DMS 273 (cell line): ENCODE measurements around the gene VDR.

Experiments used
- DNase-seq: peaks from one replicate; lab custom pipeline; 2025; ENCODE audit not compliant: unreplicated experiment; lab: John Stamatoyannopoulos, UW

The VDR gene

DNA sequence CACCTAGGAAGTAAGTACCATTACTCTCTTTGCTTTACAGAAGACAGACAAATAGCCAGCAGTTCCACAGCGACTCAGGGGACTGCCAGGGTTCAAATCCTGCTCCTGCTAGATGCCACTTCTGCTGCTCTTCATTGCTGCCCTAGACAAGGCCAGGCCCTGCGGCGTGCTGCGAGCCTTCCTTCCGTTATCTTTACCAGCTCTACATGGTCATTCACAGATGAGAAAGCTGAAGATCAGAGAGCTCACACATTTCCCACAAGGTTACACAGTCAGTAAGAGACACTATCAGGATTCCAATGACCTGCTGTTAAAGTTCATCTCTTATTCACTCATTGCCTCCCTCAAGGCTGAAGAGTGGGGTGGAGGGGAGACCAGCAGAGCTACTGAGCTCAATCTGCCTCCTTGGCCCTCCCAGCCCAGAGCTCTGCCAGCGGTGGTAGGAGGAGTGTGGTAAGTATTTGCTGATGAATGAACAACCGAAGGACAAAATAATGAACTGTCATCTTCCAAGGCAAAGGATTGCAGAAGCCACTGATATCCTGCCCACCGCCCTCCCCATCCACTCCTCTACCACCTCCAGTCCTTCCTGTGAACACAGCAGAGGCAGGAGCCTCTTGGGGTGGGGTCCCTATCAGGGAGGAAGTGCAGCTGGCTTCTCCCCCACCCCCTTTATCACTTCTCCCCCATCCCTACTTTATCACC, 70.4 kb downstream of the VDR start:
- no peak for DNase-seq

DNA sequence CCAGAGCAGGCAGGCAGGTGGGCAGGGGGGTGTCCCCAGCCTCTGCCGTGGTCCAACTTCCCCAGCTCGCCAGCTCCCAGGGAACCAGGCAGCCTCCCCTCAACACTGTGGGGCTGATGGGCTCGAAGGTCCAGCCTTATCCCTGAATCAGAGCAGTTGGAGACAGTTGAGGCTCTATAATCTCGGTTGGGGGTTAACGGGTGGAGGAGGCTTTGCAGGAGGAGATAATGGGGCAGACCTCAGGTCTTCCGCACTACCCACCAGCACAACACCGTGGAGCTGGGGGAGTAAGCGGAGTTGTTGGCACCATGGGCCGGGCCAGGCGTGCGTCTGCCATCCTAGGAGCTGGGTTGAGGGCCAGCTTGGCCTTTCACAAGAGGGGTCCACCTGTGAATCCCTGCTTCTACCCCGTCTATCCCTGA, 71.2 kb downstream of the VDR start:
- DNase-seq: no peak

DNA sequence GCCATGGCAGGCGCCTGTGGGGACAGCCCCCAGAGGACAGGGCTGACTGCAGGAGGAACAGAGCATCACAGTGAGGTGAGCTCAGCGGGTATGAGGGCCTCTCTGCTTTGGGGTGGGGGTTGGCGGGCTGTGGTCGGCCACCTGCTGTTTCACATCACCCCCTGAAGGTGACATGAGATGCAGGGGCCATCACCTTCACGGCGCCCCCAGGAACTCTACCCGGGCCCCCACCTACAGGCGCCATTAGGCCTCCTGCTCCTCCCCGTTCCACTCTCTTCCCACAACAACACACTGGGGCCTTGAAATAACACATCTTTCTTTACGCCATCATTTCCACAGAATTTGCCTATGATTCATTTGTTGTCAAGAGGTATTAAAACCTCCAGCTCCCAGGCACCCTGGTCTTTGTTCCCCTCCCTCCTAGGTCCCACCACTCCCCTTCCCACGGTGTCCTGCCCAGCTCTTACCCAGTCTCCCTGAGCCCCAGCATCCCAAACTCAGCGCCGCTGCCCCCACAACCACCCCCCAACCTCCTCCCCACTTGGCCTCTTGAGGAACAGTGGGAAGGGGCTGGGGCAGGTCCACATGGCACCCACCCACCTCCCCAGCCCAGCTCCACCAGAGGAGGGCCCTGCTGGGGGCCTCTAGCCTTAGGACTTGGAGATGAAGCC, 72.4 kb downstream of the VDR start:
- no peak for DNase-seq

DNA sequence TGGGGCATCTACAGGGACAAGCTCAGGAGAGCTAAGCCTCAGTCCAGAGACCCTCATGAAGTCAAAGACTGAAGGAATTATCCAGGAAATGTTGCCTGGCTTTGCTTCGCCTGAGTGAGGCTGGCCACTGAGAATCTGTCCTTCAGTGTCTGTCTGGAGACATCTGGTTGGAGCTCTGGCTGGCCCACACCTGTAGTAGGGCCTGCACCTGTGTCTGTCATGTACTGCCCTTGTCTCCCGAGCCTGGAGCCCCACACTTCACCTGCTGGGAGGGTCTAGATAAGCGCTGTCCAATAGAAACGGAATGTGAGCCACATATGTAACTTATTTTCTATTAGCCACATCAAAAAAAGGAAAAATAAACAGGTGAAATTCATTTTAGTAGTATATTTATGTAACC, 75.2 kb downstream of the VDR start:
- no peak for DNase-seq

DNA sequence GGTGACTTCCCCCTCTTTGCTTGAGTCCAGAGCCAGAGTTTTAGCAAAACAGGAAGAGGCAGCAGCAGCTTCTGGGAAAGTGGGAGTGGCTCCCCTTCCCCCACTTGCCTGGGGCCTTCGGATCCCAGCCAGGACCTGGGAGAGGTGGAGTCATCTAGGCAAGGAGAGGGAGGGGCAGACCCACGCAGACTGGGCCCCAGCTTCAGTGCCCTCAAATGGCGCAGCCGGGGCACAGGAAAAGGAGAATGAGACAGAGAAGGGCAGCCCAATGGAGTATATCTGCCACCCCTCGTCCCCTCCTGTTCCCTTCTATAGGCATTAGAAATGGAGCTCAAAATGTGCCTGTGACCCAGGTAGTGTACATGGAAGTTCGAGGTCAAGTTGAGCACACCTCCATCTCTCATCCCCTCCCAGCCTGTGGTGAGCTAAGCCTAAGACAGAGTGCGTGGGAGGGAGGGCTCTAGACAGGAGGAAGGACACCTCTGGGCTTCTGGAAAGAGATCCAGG, 75.8 kb downstream of the VDR start:
- DNase-seq: peak; percentile 4

DNA sequence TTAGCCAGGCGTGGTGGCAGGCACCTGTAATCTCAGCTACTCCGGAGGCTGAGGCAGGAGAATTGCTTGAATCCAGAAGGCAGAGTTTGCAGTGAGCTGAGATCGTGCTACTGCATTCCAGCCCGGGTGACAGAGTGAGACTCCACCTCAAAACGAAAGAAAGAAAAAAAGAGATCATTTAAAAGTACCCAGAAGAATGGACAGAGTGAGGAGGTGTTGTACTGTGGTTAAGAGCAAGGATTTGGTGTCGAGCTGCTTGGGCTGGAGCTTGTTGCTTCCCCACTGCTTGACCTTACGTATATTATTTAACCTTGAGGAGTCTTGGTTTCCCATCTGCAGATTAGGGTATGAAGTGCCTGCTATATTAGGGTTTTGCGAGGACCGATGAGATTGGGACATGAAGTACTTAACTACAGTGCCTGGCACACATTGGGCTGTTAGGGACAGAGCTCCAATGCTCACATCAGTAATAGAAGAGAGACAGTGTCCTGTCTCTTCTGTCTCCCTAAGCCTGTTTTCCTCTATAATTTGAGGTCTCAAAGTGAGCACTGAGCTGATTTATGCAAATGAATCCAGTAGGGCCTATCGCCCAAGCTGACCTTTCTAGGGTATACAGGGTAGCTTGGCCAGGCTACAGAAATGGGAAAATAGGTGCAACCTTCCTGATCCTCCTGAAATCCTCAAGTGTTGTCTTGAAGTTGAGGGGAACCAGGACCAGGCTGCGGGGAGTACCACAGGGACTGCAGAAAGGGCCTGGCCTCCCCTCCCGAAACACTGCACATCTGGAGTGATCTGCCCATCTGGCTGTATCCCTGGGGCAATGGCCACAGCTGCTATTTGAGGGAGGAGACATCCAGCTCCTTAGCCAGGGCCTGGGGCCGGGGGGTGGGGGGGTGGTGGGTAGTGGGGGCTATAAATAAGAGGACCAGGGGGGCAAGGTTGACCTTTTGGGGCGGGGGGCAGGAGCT, 76.5 kb downstream of the VDR start:
- DNase-seq: no peak

DNA sequence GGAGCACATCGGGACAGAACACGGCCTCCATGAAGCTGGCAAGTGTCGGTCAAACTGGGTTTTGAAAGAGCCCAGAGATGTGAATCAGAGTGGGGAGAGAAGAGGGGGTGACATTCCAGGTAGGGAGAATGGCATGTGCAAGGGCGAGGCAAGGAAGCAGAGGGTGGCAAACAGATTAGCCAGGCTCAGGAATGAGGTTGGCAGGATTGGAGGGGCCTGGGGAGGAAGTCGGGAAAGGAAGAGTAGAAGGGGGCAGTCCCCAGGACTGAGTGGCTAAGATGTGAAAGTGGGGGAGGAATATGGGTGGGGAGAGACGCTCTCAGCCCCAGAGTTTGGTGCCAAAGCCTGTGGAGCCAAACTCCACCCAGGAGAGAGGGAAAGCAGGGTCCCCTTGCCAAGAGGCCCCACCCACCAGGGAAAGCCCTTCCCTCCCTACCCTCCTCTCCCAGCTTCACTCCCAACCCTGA, 79.6 kb downstream of the VDR start:
- no peak for DNase-seq

DNA sequence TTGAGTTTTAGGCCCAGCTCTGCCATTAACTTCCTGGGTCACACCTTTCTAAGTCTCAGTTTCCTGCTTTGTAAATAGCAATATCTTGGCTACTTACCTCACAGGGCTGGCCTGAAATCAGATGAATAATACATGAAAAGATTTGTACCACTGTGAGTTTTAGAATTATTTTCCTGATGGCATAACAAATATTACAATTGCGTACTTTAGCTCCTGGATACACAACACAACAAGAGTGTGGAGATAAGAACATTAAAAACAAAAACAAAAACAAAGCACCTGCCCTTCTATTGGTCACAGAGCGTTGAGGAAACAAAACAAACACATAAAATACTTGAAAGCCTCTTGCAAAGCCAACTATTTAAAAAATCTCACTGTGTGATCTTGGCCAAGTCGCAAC, 80.2 kb downstream of the VDR start:
- DNase-seq: no peak

DNA sequence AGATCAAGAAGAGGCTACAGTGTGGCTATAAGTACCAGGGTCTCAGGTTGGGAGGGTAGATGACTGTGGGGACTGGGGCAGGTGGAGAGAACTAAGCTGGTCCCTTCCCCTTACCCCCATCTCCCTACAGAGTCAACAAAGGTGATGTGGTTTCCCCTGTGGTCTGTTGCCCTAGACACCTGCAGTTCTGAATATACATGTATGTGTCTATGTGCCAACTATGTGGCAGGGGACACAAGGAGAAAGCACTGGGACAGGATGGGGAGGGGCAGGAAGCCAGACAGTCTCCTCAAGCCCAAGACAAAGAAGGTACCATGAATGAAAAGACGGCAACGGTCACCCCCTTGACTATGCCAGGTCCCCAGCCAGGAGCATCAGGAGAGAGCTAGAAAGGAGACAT, 80.6 kb downstream of the VDR start:
- no peak for DNase-seq

DNA sequence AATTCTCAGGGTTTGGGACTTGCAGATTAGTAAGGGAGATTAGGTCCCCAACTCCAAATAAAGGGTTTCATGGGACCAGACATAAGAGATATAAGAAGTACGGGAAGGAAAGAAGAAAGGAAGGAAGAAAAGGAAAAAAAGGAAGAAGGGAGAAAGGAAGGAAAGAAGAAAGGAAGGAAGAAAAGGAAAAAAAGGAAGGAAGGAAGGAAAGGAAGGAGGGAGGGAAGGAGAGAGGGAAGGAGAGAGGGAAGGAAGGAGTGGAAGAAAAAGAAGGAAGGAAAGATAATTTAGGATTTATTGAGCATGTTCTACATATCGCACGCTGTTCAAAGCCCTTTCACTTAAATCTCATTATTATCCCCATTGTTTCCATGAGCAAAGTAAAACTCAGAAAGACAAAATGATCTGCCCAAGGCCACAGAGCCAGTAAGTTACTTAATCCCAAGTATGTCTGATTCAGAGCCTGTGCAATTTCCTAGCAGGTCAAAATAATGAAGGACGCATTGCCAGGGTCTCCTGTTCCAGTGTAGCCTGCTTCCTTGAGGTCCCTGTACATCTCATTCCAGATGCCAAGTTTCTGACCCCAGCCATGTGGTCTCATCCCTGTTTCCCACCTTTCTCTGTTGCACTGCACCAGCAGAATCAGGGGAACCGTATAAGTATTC, 81.2 kb downstream of the VDR start:
- DNase-seq: no peak

DNA sequence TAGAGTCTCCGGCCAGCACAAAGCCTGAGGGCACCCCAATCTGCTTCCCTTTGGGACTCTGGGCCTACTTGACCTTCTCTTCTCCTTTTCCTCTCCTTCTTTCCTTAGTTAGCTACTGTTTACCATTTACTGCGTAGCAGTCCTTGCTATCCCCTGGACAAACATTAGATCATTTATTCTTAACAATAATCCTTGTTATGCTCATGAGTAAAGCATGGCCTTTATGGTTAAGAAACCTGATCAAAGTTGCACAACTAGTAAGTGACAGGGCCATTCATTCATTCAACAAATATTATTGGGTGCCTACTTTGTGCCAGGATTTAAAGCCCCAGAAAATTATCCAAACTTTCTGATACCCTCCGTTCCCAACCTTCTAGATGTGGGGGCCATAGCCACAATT, 81.9 kb downstream of the VDR start:
- DNase-seq: no peak

DNA sequence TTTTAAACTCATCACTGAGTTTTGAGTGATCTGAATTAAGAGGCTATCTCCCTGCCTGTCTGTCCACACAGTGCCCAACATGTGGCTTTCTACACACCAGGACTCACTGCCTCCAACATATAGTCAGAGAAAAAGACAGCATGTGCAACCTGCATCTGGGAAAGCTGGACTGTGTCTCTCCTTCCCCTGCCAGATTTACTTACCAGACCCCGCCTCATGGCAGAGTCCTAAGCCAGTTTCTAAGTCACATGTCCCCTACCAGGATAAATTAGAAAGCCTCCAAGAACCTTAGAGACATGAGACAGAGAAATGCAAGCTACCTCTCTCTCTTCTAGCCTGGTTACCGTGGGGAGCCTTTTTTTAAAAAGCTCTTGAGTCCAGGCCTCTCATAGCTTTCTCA, 82.4 kb downstream of the VDR start:
- no peak for DNase-seq

DNA sequence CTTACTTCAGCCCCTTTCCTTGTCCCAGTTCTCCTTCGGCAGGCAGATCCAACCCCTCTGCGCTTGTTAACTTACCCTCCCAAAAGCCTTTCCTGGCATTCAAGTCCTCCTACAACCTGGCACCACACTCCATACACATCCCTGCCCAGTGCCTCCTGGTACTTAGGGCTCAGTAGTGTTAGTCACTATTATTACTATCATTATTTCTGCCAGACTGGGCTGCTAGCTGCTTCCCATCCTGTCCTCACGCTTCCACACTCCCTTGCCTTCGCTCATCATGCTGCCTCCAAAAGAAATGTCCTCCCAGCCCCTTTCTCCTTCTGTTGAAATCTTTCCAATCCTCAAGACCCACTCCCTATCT, 83.5 kb downstream of the VDR start:
- DNase-seq: no peak

DNA sequence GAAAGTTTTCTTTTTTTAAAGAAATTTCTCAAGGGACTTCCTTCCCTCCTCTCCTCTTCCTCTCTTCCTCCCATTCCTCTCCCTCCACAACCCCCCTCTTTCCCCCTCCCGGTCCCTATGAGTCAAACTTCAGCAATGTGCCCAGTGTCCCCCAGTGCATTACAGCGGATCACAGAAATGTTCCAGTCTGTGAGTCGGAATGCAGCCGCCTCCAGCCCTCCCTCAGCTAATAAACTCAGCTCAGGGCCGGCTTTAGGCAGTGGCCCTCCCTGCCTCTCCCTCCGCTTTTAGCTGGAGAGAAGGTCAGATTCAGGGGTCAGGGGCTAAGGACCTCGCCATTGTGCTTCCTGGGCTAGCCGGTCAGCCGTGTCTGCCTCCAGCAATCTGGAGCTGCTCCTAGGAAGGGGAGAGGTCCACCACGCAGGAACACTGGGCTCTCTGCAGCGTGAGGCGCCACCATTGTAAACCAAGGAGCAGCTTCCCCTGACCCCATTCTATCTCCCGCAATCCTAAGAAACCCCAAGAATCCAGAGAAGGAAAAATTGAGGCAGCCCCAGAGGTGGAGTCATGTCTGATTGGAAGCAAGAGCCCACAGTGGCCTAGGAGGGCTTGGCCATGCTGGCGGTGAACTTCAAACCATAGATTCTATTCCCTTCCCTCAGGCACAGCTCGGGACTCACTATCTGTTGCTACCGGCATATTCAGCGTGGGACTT, 84.0 kb downstream of the VDR start:
- DNase-seq: peak; percentile 32

DNA sequence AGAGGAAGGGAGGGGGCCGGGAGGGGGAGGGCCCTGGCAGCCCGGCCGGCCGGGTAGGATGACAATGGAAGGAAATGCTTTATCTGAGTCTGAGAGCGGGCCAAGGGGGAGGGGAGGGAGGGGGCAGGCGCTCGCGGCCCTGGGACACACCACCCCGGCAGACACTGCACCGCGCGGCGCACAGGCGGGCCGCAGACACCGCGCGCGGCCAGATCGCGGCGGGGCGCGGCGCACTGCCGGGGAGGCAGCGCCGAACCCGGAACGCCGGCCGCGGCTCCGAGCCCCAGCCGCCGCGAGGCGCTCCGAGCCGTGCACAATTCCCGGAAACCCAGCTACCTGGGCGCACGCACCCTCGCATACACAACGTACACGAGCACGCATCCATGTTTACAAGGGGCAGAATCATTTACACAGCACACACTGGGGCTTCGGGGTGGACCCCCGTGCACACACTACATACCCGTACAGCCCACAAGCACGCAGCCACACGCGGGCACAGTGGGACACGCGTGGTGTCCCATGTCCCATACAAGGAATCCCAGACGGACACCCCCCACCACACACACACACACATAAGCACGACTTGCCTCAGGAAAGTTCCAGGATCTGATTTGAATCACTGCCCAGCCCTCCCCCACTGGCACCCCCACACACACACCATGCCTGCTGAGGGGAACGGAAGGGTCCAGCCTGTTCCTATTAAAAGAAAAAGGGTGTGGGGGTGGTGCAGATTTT, 84.7 kb downstream of the VDR start, which contains the start of gene HDAC7:
HDAC7 (minus strand) TSS at position 8 of the 735 bp plus-strand sequence. CDS start 118 bp downstream, outside the sequence.
- peak; percentile 64 for DNase-seq

DNA sequence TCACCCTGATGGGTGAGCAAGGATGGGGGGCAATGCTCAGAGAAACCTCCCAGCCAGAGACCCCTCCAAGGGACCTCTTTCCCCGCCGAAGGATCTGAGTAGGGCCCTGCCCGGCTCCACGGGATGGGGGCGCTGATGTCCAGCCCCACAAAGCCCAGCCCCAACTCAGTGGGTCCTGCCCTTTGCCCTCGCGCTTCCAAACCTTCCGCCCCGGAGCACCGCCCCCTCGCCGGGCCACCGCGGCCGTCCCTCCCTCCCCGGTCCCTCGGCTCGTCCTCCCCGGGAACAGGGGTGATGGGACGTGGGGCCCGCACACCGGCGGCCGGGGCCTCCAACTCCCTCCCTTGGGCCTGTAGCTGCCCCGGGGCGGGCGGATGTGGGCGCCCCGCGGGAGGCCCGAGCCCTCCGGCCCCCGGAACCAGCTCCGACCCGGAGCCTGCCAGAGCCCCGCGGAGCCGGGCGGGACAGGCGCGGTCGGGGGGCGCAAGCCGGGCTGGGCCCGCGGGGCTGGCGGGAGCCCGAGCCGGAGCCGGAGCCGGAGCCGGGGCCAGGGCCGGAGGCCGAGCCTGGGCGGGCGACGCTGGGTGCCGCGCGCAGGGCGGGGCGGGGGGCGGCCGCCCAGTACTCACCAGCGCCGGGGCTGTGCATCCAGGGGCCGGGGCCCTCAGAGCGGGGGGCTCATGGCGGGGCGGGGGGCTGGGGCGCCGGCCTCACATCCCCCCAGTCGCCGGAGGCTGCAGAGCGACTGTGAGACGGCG, 85.5 kb downstream of the VDR start:
- peak; percentile 50 for DNase-seq

DNA sequence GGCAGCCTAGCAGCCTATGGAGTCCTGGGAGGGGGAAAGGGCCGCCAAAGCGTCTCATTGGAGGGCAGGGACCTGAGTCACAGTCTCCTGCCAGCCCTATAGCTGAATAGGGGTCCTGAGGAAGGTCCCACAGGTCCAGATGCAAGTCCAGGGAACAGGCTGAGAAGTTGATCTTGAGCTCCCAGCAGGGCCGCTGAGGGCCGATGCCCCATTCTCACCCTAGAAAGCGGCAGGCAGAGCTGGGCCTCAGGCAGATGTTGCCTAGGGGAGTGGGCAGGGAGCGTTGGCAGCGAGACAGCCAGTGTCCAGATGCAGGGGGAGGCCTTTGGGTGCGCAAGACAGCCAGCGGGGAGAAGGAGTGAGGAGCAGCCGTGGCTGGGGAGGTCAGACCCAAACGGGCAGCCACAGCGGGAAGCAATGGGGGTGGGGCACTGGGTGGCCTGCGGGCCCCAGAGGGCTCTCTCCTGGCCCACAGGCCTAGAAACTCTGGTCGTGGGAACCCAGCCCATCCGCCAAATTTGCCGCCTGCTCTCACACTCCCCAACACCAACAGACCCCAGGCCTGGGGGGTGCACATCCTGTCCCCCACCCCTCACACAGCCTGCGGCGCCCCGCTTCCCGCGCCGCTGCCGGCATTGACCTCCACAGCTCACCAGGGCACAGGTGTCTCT, 86.2 kb downstream of the VDR start:
- DNase-seq: no peak

DNA sequence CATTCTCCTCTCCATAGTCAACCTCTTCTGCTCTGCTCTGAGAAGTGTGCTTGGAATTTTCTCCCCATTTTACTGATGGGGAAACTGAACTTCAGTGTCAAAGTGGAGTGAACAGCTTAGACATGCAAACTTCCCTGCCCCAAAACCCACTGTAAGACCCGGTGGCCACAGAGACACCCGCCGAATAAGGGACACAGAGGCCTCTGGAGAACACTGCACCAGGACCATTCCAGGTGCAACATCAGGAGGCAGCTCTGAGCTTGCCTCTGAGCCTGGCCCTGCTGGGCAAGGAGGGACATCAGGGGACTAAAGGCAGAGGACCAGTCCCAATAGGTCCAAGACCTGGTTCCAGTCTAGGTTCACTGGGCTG, 86.8 kb downstream of the VDR start:
- DNase-seq: no peak
